Hepatocyte (in vitro differentiated cells): ENCODE results near the gene ABCB8. TPM values are rescaled to one million over a fixed set of nuclear protein-coding genes. Genes with fewer than 3 reads are reported as not detected.
"Not testable (repeated sequence)": the region's sequence is repeated elsewhere in the genome, so short reads cannot be mapped to it uniquely, and the experiment has no call there.

ENCODE experiments used
- DNase-seq: peaks from one replicate; pipeline ENCODE4 v3.0.0-alpha.2; 2016; ENCODE audit warnings: low spot score
- H2AFZ ChIP-seq: fragments of 200-600 bp; sonication (generic); 2 replicates; pipeline ENCODE4 v1.6.0; 2016; ENCODE audit warnings: antibody characterized with exemption, mild to moderate bottlenecking
- H3K27ac ChIP-seq: fragments of 200-600 bp; sonication (generic); 2 replicates; pipeline ENCODE4 v1.5.1; 2016; ENCODE audit warnings: mild to moderate bottlenecking
- H3K27me3 ChIP-seq: fragments of 200-600 bp; sonication (generic); 2 replicates; pipeline ENCODE4 v1.6.1; 2016
- H3K36me3 ChIP-seq: fragments of 200-600 bp; sonication (generic); replicated peaks from 2 replicates; pipeline ENCODE4 v1.5.1; 2016; ENCODE audit warnings: low read depth; ENCODE audit not compliant: insufficient read depth
- H3K4me1 ChIP-seq: fragments of 200-600 bp; sonication (generic); 2 replicates; pipeline ENCODE4 v1.5.1; 2016; ENCODE audit warnings: mild to moderate bottlenecking, moderate library complexity; ENCODE audit not compliant: insufficient read depth
- H3K4me2 ChIP-seq: fragments of 200-600 bp; sonication (generic); 2 replicates; pipeline ENCODE4 v1.6.0; 2016
- H3K4me3 ChIP-seq: fragments of 200-600 bp; sonication (generic); 2 replicates; pipeline ENCODE4 v1.5.1; 2016; ENCODE audit warnings: mild to moderate bottlenecking
- H3K79me2 ChIP-seq: fragments of 200-600 bp; sonication (generic); 2 replicates; pipeline ENCODE4 v1.6.0; 2017; ENCODE audit warnings: mild to moderate bottlenecking
- H3K9me2 ChIP-seq: fragments of 200-600 bp; sonication (generic); replicated peaks from 2 replicates; pipeline ENCODE4 v1.6.0; 2017; ENCODE audit warnings: mild to moderate bottlenecking; ENCODE audit not compliant: insufficient read depth
- H3K9me3 ChIP-seq: fragments of 200-600 bp; sonication (generic); 2 replicates; pipeline ENCODE4 v1.5.1; 2016; ENCODE audit warnings: low read depth, mild to moderate bottlenecking
- H4K20me1 ChIP-seq: fragments of 200-600 bp; sonication (generic); 2 replicates; pipeline ENCODE4 v1.6.0; 2016; ENCODE audit warnings: mild to moderate bottlenecking; ENCODE audit not compliant: insufficient read depth, poor library complexity, severe bottlenecking
- CTCF ChIP-seq: fragments of 200-600 bp; sonication (generic); IDR thresholded peaks from 2 replicates; pipeline ENCODE4 v1.5.1; 2016; ENCODE audit warnings: antibody characterized with exemption, mild to moderate bottlenecking; ENCODE audit not compliant: poor library complexity
- EZH2 ChIP-seq: fragments of 200-600 bp; sonication (generic); IDR thresholded peaks from 2 replicates; pipeline ENCODE4 v1.6.1; 2016; ENCODE audit warnings: antibody characterized with exemption, mild to moderate bottlenecking, borderline replicate concordance
- EZH2phosphoT487 ChIP-seq: fragments of 200-600 bp; sonication (generic); IDR thresholded peaks from one replicate; pipeline ENCODE4 v1.6.1; 2018; ENCODE audit warnings: antibody characterized with exemption, mild to moderate bottlenecking, low read depth, moderate library complexity; ENCODE audit not compliant: unreplicated experiment, severe bottlenecking
- WGBS: methylation state at CpG from one replicate; pipeline ENCODE4 v1.1.6; 2016; ENCODE audit warnings: low lambda C conversion rate; ENCODE audit errors: missing lambda C conversion rate; 5-methylcytosine and 5-hydroxymethylcytosine counted together
- polyA plus RNA-seq: library from polyadenylated mRNA; unstranded; fragments of >200 nt; fragmentation: Nextera tagmentation; extraction: Ambion mirVana; gene quantifications from 2 replicates; pipeline ENCODE4 v1.2.1, GENCODE V29; 2016
- total RNA-seq: library from RNA; depleted of rRNA; stranded (reverse); fragments of >200 nt; gene quantifications from 2 replicates; pipeline ENCODE4 v1.2.3, GENCODE V29; 2014

The ABCB8 gene
- total and polyA plus RNA-seq, 2 experiments from 2014 or later: 24.4 to 32.6 TPM

- no peaks in the 10 kb centered on the region for H4K20me1 ChIP-seq
- no peaks in the 10 kb centered on the region for H3K27me3 ChIP-seq
- H3K79me2 ChIP-seq: no peaks in the 10 kb centered on the region
- no peaks in the 10 kb centered on the region for H3K9me3 ChIP-seq
- H3K4me2 ChIP-seq: no peak overlapping the region
- no peaks in the 10 kb centered on the region for H3K36me3 ChIP-seq
- H3K27ac ChIP-seq: no peak overlapping the region
- DNase-seq: no peak
- H3K9me2 ChIP-seq: no peaks in the 10 kb centered on the region
- TF ChIP-seq CTCF (no peak), EZH2 (no peak), EZH2phosphoT487 (no peak)
- peaks cover 16% of the 10 kb centered on the region for H3K4me1 ChIP-seq
- 95% methylated on average over 24 of the region's 30 CpGs for WGBS
- H2AFZ ChIP-seq: no peak overlapping the region
- H3K4me3 ChIP-seq: no peak overlapping the region
Observed at GRCh38 chr7:151040616-151041375, 12.5 kb downstream of the ABCB8 start.

- H3K9me2 ChIP-seq, H2AFZ ChIP-seq, H4K20me1 ChIP-seq, H3K27ac ChIP-seq, DNase-seq, H3K79me2 ChIP-seq, H3K4me2 ChIP-seq, H3K9me3 ChIP-seq, H3K36me3 ChIP-seq, H3K4me3 ChIP-seq, H3K27me3 ChIP-seq: not testable (repeated sequence)
- WGBS: 100% methylated on average over 4 of the region's 10 CpGs
- peaks cover 23% of the 10 kb centered on the region for H3K4me1 ChIP-seq
Observed at GRCh38 chr7:151043449-151043848, 15.2 kb downstream of the ABCB8 start.

- no peak for DNase-seq
- no peaks in the 10 kb centered on the region for H3K9me2 ChIP-seq
- 94% methylated on average over 20 of the region's 20 CpGs for WGBS
Observed at GRCh38 chr7:151043959-151044358, 15.7 kb downstream of the ABCB8 start.

More at GRCh38 chr7:151043959-151044358, 15.7 kb downstream of the ABCB8 start:
- Histone ChIP-seq H2AFZ (no peak overlapping the region), H3K79me2 (no peaks in the 10 kb centered on the region), H3K4me1 (peaks cover 18% of the 10 kb centered on the region), H4K20me1 (no peaks in the 10 kb centered on the region), H3K9me3 (no peaks in the 10 kb centered on the region), H3K27me3 (no peaks in the 10 kb centered on the region), H3K27ac (no peak overlapping the region), H3K4me3 (no peak overlapping the region), H3K4me2 (no peak overlapping the region), H3K36me3 (no peaks in the 10 kb centered on the region)
- TF ChIP-seq CTCF (no peak), EZH2phosphoT487 (no peak), EZH2 (no peak)
